Occipital lobe (tissue), 3 donors: ENCODE results near the gene ZNF326. TPM values are rescaled to one million over a fixed set of nuclear protein-coding genes. Genes with fewer than 3 reads are reported as not detected.

ENCODE experiments used
- DNase-seq: peaks from one replicate; lab custom pipeline; 2025; lab: John Stamatoyannopoulos, UW
- small RNA-seq: library from RNA; depleted of rRNA; stranded (forward); fragments of <200 nt; gene quantifications from one replicate; pipeline ENCODE3, GENCODE V24; 2014
- total RNA-seq: library from RNA; depleted of rRNA; stranded (reverse); fragments of >200 nt; gene quantifications from one replicate; pipeline ENCODE4 v1.2.3, GENCODE V29; 2014

Gene ZNF326
- total RNA-seq, 1 donor from 2014 or later = 34.0 TPM

- DNase-seq = no peak
Measured at GRCh38 chr1:90068611-90069280, 73.8 kb downstream of the ZNF326 start.

DNA sequence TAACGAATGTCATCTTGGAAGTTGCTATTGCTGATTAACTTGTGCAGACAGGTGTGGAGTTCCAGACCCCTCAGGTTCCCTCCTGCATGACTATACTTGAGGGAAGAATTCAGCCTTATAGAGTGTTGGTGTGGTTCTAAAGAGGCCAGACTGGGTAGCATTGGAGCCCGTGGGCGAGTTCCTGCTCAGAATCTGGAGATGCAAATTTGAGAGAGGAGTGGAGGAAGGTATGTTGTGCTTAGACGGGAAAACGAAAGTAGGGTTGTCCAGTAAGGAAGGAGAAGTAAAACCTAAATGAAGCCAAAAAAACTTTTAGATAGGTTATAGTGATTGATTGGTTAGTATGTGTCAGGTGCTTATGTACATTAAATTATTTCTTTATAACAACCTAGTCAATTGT, 79.2 kb downstream of the ZNF326 start:
- DNase-seq = no peak

DNA sequence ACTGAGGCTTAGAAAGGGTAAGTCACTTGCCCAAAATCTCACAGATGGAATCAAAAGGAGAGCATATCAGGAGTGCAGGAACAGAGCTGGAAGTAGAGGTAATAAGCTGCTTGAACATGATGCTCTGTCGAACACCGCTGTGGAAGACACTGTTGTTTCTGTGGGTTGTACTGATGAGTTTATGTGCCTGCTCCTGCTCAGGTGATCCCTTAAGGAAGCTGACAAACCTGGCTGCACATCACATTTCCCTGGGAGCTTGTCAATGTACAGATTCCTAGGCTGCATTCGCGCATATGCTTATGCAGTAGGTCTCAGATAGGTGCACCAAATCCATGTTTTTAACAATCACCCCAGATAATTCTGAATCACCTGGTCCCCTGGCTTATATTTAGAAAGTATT, 79.7 kb downstream of the ZNF326 start:
- DNase-seq = no peak

- no peak for DNase-seq
Measured at GRCh38 chr1:90074970-90075391, 80.1 kb downstream of the ZNF326 start.

DNA sequence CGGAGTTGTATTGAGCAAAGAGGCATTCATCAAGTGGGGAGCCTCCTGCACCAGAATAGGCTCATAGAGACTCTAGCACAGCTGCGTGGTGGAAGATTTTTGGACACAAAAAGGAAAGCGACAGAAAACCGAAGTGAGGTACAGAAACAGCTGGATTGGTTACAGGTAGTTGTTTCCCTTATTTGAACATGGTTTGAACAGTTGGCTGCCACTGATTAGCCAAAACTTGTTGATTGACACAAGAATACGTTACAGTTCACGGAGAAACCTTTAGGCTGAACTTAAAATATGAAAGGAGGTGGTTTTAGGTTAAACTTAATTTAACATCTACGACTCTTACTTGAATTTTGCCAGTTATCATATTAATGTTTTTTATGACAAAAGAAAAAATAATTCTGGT, 89.1 kb downstream of the ZNF326 start:
- DNase-seq = no peak

Small RNAs within 50 kb of the gene (small RNA-seq; reads per million reads assigned to genes)
- not detected for gene RN7SKP272

Other genes with a start within 250 kb of the ZNF326 start
- 29.8 TPM for gene LRRC8D, start 174.1 kb upstream of the ZNF326 start, total RNA-seq